Kidney tubule cell (primary cell): ENCODE measurements around the gene NAPEPLD.
"Not testable (repeated sequence)": the region's sequence is repeated elsewhere in the genome, so short reads cannot be mapped to it uniquely, and the experiment has no call there.

Experiments used
- DNase-seq: peaks from one replicate; pipeline ENCODE4 v3.0.0-alpha.2; 2018; ENCODE audit warnings: low spot score

The NAPEPLD gene

GRCh38 chr7:103065667-103066066 lies 83.2 kb downstream of the NAPEPLD start:
- peak; percentile 39 for DNase-seq

DNA sequence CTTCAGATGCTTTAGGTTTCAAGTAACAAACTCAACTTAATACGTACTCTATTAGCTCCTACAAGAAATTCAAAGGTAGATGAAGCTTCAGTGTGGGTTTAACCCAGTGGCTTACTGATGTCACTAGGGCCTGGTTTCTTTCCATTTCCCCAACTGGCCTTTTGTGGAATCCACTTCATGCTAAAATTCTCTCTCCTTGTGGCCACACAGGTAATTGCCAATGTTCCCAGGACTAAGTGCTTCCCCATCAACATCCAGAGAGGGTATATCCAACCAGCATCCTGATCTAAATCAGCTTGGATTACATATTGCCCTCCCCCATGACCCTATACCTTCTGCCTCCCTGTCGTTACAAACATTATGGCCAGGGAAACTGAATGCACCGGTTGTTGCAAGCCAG lies 85.0 kb downstream of the NAPEPLD start:
- no peak for DNase-seq

DNA sequence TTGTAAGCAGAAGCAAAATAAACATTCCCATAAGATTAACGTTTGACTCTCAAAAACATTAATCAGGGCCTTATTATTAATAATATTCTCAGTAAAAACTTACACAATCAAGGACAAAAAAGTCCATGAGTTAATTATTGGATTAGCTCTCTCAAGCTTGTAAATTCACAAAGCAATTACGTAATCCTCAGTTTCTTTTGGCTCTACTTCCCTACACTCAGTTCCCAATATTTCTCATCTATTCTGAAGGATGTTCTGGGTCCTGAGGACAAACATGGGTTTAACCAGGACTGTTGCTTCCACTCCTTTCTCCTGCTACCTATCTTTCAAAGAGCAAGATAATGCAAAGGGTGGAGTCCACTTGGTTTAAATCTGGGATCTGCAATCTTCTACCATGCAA lies 89.4 kb downstream of the NAPEPLD start:
- no peak for DNase-seq

DNA sequence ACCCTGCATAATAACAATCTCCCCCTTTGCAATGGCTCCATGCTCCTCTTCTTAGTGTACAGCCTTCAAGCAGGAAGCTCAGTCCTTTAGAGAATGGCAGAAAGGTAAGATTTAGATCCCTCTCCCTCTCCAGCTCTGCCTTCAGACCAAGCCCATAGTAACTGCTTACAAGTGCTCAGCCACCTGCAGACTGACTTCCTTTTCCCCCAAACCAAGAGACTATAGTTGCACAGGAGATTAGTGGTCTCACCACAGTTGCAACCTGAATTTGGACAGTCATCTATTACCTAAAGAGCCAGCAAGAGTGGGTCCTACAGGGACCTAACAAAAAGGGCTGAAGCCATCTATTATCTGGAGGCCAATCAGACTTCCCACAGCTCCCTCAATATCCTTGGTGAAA lies 90.8 kb downstream of the NAPEPLD start:
- DNase-seq: no peak

GRCh38 chr7:103056006-103056405 lies 92.9 kb downstream of the NAPEPLD start:
- DNase-seq: not testable (repeated sequence)

DNA sequence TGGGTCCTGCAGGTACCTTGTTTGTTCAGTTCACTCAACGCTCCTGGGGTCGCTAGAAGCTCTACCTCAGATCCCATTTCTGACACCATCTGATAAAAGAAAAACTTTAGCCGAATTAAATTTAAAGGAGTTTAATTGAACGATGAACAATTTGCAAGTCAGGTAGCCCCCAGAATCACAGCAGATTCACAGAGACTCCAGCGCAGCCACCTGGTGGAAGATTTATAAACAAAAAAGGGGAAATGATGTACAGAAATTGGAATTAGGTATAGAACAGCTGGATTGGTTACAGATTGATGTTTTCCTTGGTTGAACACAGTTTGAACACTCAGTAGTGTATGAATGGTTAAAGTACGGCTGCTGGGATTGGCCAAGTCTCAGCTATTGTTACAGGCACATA lies 97.4 kb downstream of the NAPEPLD start:
- DNase-seq: no peak
